ENCODE results near the gene SPTB. TPM values are rescaled to one million over a fixed set of nuclear protein-coding genes. Genes with fewer than 3 reads are reported as not detected.

Gene SPTB
- total RNA-seq, 2 experiments from 2014 or later, result 0.03 to 0.08 TPM

GRCh38 chr14:64720131-64720576, 159.6 kb downstream of the SPTB start:
- TF ChIP-seq CTCF (IDR thresholded peaks at IDR 0.05), result no peak
- ATAC-seq (ENCODE audit: poor library complexity) (no peak), DNase-seq (peak in 1 of 14 experiments; percentile 40)
- H3K4me1 Mint-ChIP-seq (ENCODE audit: low read depth), result peaks cover 89% of the 10 kb centered on the region
- H3K36me3 Mint-ChIP-seq (ENCODE audit: low read depth), result peaks cover 5% of the 10 kb centered on the region
- no peaks in the 10 kb centered on the region for H3K36me3 ChIP-seq (ENCODE audit: insufficient read depth, low read length)
- CTCF ChIA-PET, result no interaction called here
- H3K4me3 ChIP-seq (ENCODE audit: low read length), result no peak overlapping the region
- H3K9me3 ChIP-seq (ENCODE audit: control insufficient read depth in 1 of 2, insufficient read depth in 1 of 2, low read length in 2 of 2), result no peaks in the 10 kb centered on the region
- no peak overlapping the region for H3K4me3 Mint-ChIP-seq
- no peaks in the 10 kb centered on the region for H3K27me3 ChIP-seq (ENCODE audit: control insufficient read depth in 1 of 2, insufficient read depth in 2 of 2, low read length in 2 of 2)
- H3K9me3 Mint-ChIP-seq, result no peaks in the 10 kb centered on the region
- intact Hi-C loops (cut with DNase I, micrococcal nuclease), result no loop called here
- peaks cover 100% of the 10 kb centered on the region for H3K4me1 ChIP-seq (ENCODE audit: insufficient read depth, low read length)
- peak overlapping the region in 1 of 2 donors; percentile 12 for H3K27ac ChIP-seq (ENCODE audit: low read depth in 1 of 2, low read length in 2 of 2)
- H3K27me3 Mint-ChIP-seq, result no peaks in the 10 kb centered on the region
- peak overlapping the region; percentile 82 for H3K27ac Mint-ChIP-seq
- POLR2A ChIA-PET, result no interaction called here

- peaks cover 100% of the 10 kb centered on the region for H3K4me1 ChIP-seq (ENCODE audit: insufficient read depth, low read length)
- no peaks in the 10 kb centered on the region for H3K27me3 Mint-ChIP-seq
- H3K27ac ChIP-seq (ENCODE audit: low read depth in 1 of 2, low read length in 2 of 2), result peak overlapping the region in 1 of 2 donors; percentile 11
- no peaks in the 10 kb centered on the region for H3K9me3 ChIP-seq (ENCODE audit: control insufficient read depth in 1 of 2, insufficient read depth in 1 of 2, low read length in 2 of 2)
- H3K27ac Mint-ChIP-seq, result peak overlapping the region; percentile 82
- no peak for ATAC-seq (ENCODE audit: poor library complexity)
- H3K4me3 Mint-ChIP-seq, result no peak overlapping the region
- no peak for DNase-seq
- H3K4me1 Mint-ChIP-seq (ENCODE audit: low read depth), result peaks cover 84% of the 10 kb centered on the region
- H3K4me3 ChIP-seq (ENCODE audit: low read length), result no peak overlapping the region
- TF ChIP-seq CTCF (IDR thresholded peaks at IDR 0.05), result no peak
- intact Hi-C loops (cut with DNase I, micrococcal nuclease), result no loop called here
- H3K27me3 ChIP-seq (ENCODE audit: control insufficient read depth in 1 of 2, insufficient read depth in 2 of 2, low read length in 2 of 2), result no peaks in the 10 kb centered on the region
- peaks cover 5% of the 10 kb centered on the region for H3K36me3 Mint-ChIP-seq (ENCODE audit: low read depth)
- ChIA-PET POLR2A (no interaction called here), CTCF (no interaction called here)
- H3K9me3 Mint-ChIP-seq, result no peaks in the 10 kb centered on the region
- H3K36me3 ChIP-seq (ENCODE audit: insufficient read depth, low read length), result no peaks in the 10 kb centered on the region
Measured at GRCh38 chr14:64719601-64720000, 160.1 kb downstream of the SPTB start.

GRCh38 chr14:64718762-64719161, 160.9 kb downstream of the SPTB start:
- H3K27ac Mint-ChIP-seq, result peak overlapping the region; percentile 42
- H3K36me3 Mint-ChIP-seq (ENCODE audit: low read depth), result peaks cover 5% of the 10 kb centered on the region
- DNase-seq, result no peak
- CTCF ChIA-PET, result no interaction called here
- no peaks in the 10 kb centered on the region for H3K9me3 ChIP-seq (ENCODE audit: control insufficient read depth in 1 of 2, insufficient read depth in 1 of 2, low read length in 2 of 2)
- TF ChIP-seq CTCF (IDR thresholded peaks at IDR 0.05), result no peak
- no peaks in the 10 kb centered on the region for H3K27me3 Mint-ChIP-seq
- H3K4me3 Mint-ChIP-seq, result no peak overlapping the region
- H3K9me3 Mint-ChIP-seq, result peaks cover 3% of the 10 kb centered on the region
- peaks cover 98% of the 10 kb centered on the region for H3K4me1 ChIP-seq (ENCODE audit: insufficient read depth, low read length)
- POLR2A ChIA-PET, result no interaction called here
- intact Hi-C loops (cut with DNase I, micrococcal nuclease), result no loop called here
- no peak overlapping the region for H3K27ac ChIP-seq (ENCODE audit: low read depth in 1 of 2, low read length in 2 of 2)
- H3K36me3 ChIP-seq (ENCODE audit: insufficient read depth, low read length), result no peaks in the 10 kb centered on the region
- H3K4me3 ChIP-seq (ENCODE audit: low read length), result no peak overlapping the region
- H3K27me3 ChIP-seq (ENCODE audit: control insufficient read depth in 1 of 2, insufficient read depth in 2 of 2, low read length in 2 of 2), result no peaks in the 10 kb centered on the region
- ATAC-seq (ENCODE audit: poor library complexity), result no peak
- peaks cover 83% of the 10 kb centered on the region for H3K4me1 Mint-ChIP-seq (ENCODE audit: low read depth)

Measured in CD4-positive, alpha-beta T cell (primary cell).